ENCODE results near the gene PROSER2. TPM values are rescaled to one million over a fixed set of nuclear protein-coding genes. Genes with fewer than 3 reads are reported as not detected.

Gene PROSER2
- total RNA-seq, 1 donor from 2014 or later: not detected

- intact Hi-C loops (cut with micrococcal nuclease): no loop called here
Measured at GRCh38 chr10:11799736-11800080, 23.4 kb upstream of the PROSER2 start.

- intact Hi-C loops (cut with micrococcal nuclease): no loop called here
Measured at GRCh38 chr10:11804336-11804735, 18.8 kb upstream of the PROSER2 start.

- intact Hi-C loops (cut with micrococcal nuclease): no loop called here
Measured at GRCh38 chr10:11805792-11806191, 17.4 kb upstream of the PROSER2 start.

GRCh38 chr10:11806706-11807105, 16.4 kb upstream of the PROSER2 start:
- intact Hi-C loops (cut with micrococcal nuclease): no loop called here

- intact Hi-C loops (cut with micrococcal nuclease): no loop called here
Measured at GRCh38 chr10:11808808-11809207, 14.3 kb upstream of the PROSER2 start.

- intact Hi-C loops (cut with micrococcal nuclease): no loop called here
Measured at GRCh38 chr10:11810313-11810766, 12.8 kb upstream of the PROSER2 start.

GRCh38 chr10:11810973-11811372, 12.2 kb upstream of the PROSER2 start:
- intact Hi-C loops (cut with micrococcal nuclease): no loop called here

- intact Hi-C loops (cut with micrococcal nuclease): no loop called here
Measured at GRCh38 chr10:11813177-11813576, 10.0 kb upstream of the PROSER2 start.

- intact Hi-C loops (cut with micrococcal nuclease): no loop called here
Measured at GRCh38 chr10:11813855-11814567, 9.1 kb upstream of the PROSER2 start.

GRCh38 chr10:11819027-11819426, 4.1 kb upstream of the PROSER2 start:
- intact Hi-C loops (cut with micrococcal nuclease): no loop called here

- intact Hi-C loops (cut with micrococcal nuclease): loop anchor here (2.0 kb wide), 1 partner anchor 41 kb away; no protein-coding TSS in a partner anchor
Measured at GRCh38 chr10:11822026-11822756, 965 bp upstream of the PROSER2 start.

- intact Hi-C loops (cut with micrococcal nuclease): loop anchor here (2.0 kb wide), 1 partner anchor 40 kb away; no protein-coding TSS in a partner anchor
Measured at GRCh38 chr10:11822809-11823121, 391 bp upstream of the PROSER2 start.

- intact Hi-C loops (cut with micrococcal nuclease): loop anchor here (2.0 kb wide), 1 partner anchor 39 kb away; no protein-coding TSS in a partner anchor
Measured at GRCh38 chr10:11823989-11824346, 812 bp downstream of the PROSER2 start.

GRCh38 chr10:11824376-11824775, 1.2 kb downstream of the PROSER2 start:
- intact Hi-C loops (cut with micrococcal nuclease): no loop called here

GRCh38 chr10:11824825-11825224, 1.7 kb downstream of the PROSER2 start:
- intact Hi-C loops (cut with micrococcal nuclease): no loop called here

- intact Hi-C loops (cut with micrococcal nuclease): no loop called here
Measured at GRCh38 chr10:11825796-11826414, 2.7 kb downstream of the PROSER2 start.

GRCh38 chr10:11827006-11827405, 3.9 kb downstream of the PROSER2 start:
- intact Hi-C loops (cut with micrococcal nuclease): no loop called here

- intact Hi-C loops (cut with micrococcal nuclease): no loop called here
Measured at GRCh38 chr10:11827414-11827813, 4.3 kb downstream of the PROSER2 start.

- intact Hi-C loops (cut with micrococcal nuclease): no loop called here
Measured at GRCh38 chr10:11828682-11829284, 5.6 kb downstream of the PROSER2 start.

GRCh38 chr10:11830836-11831519, 7.8 kb downstream of the PROSER2 start:
- intact Hi-C loops (cut with micrococcal nuclease): no loop called here

- intact Hi-C loops (cut with micrococcal nuclease): no loop called here
Measured at GRCh38 chr10:11831520-11831951, 8.4 kb downstream of the PROSER2 start.

Data from T-helper 1 cell treated with Interleukin-12 subunit alpha and Interleukin-12 subunit beta and Interleukin-4 antibody, amounts not matched to agents 30 ng/mL and 1 ng/mL, for 36 hours (primary cell).